Spinal cord (tissue), 10 donors: ENCODE results near the gene CD300LG. TPM values are rescaled to one million over a fixed set of nuclear protein-coding genes. Genes with fewer than 3 reads are reported as not detected.
A peak's percentile ranks its signal among the peaks of the same experiment; 100 is the strongest.

Experiments
- DNase-seq, 6 donors: peaks; one replicate each; pipeline versions ENCODE4 v3.0.0 to v3.0.0-alpha.2; 2013 to 2015; ENCODE audit warnings: low spot score in 6 of 6, low read depth in 4 of 6
- H3K27ac ChIP-seq: one replicate; pipeline ENCODE4 v1.5.1; 2013; ENCODE audit warnings: low read depth, low read length, control low read depth
- H3K27me3 ChIP-seq: one replicate; pipeline ENCODE4 v1.6.1; 2013; ENCODE audit warnings: low read length; ENCODE audit not compliant: control insufficient read depth, insufficient read depth
- H3K36me3 ChIP-seq: one replicate; pipeline ENCODE4 v1.6.1; 2013; ENCODE audit warnings: low read length; ENCODE audit not compliant: control insufficient read depth, insufficient read depth
- H3K4me1 ChIP-seq: one replicate; pipeline ENCODE4 v1.6.1; 2013; ENCODE audit warnings: low read length; ENCODE audit not compliant: control insufficient read depth, insufficient read depth
- H3K4me3 ChIP-seq: one replicate; pipeline ENCODE4 v1.5.1; 2013; ENCODE audit warnings: low read depth, low read length, control low read depth
- H3K9me3 ChIP-seq: one replicate; pipeline ENCODE4 v1.6.1; 2013; ENCODE audit warnings: low read length; ENCODE audit not compliant: control insufficient read depth, insufficient read depth
- WGBS: methylation state at CpG from one replicate; pipeline ENCODE4 v1.1.5; 2013; ENCODE audit warnings: missing lambda C conversion rate; ENCODE audit not compliant: insufficient coverage; 5-methylcytosine and 5-hydroxymethylcytosine counted together
- polyA plus RNA-seq, 2 donors: library from polyadenylated mRNA; unstranded; fragments of 120-200 nt; gene quantifications; one replicate each; pipeline ENCODE4 v1.2.1, GENCODE V29; 2013; ENCODE audit not compliant: insufficient read length in 2 of 2
- total RNA-seq, 2 donors: library from RNA; depleted of rRNA in 1 of 2; stranded (reverse); fragments of 120-200 nt in 1 of 2; fragments of >200 nt in 1 of 2; gene quantifications; one replicate each; pipeline versions ENCODE4 v1.2.3 to v1.2.4, GENCODE V29; 2013 to 2014
- donor health status: healthy.

CD300LG gene
- total and polyA plus RNA-seq, 4 donors, result 0.39 to 0.69 (median 0.40) TPM

GRCh38 chr17:43846221-43846712 lies 709 bp upstream of the CD300LG start:
- DNase-seq, result peak in 3 of 6 donors; percentile 42 to 79 (median 79)
- Histone ChIP-seq H3K4me3 (no peak overlapping the region), H3K9me3 (no peaks in the 10 kb centered on the region), H3K27me3 (no peaks in the 10 kb centered on the region), H3K27ac (no peak overlapping the region), H3K4me1 (no peaks in the 10 kb centered on the region), H3K36me3 (no peaks in the 10 kb centered on the region)
- 17% methylated on average over 6 of the region's 13 CpGs for whole genome bisulfite sequencing

- Histone ChIP-seq H3K27ac (no peak overlapping the region), H3K4me1 (no peaks in the 10 kb centered on the region), H3K4me3 (no peak overlapping the region), H3K9me3 (no peaks in the 10 kb centered on the region), H3K27me3 (no peaks in the 10 kb centered on the region), H3K36me3 (no peaks in the 10 kb centered on the region)
- 89% methylated on average over 2 of the region's 10 CpGs for WGBS
- no peak for DNase-seq
Observed at GRCh38 chr17:43848601-43849000, 1.6 kb downstream of the CD300LG start.

GRCh38 chr17:43849116-43849515 lies 2.1 kb downstream of the CD300LG start:
- no peaks in the 10 kb centered on the region for H3K27me3 ChIP-seq
- H3K4me3 ChIP-seq, result no peak overlapping the region
- no peaks in the 10 kb centered on the region for H3K9me3 ChIP-seq
- no peak overlapping the region for H3K27ac ChIP-seq
- no peaks in the 10 kb centered on the region for H3K36me3 ChIP-seq
- WGBS, result 88% methylated on average over 6 of the region's 8 CpGs
- H3K4me1 ChIP-seq, result no peaks in the 10 kb centered on the region
- DNase-seq, result no peak

GRCh38 chr17:43852571-43852970 lies 5.6 kb downstream of the CD300LG start:
- Histone ChIP-seq H3K4me3 (no peak overlapping the region), H3K4me1 (peaks cover 9% of the 10 kb centered on the region), H3K36me3 (no peaks in the 10 kb centered on the region), H3K27ac (no peak overlapping the region), H3K9me3 (no peaks in the 10 kb centered on the region), H3K27me3 (peaks cover 2% of the 10 kb centered on the region)
- WGBS, result 84% methylated on average over 7 of the region's 8 CpGs
- no peak for DNase-seq

- peaks cover 2% of the 10 kb centered on the region for H3K27me3 ChIP-seq
- no peaks in the 10 kb centered on the region for H3K36me3 ChIP-seq
- H3K27ac ChIP-seq, result no peak overlapping the region
- no peak overlapping the region for H3K4me3 ChIP-seq
- H3K4me1 ChIP-seq, result peaks cover 13% of the 10 kb centered on the region
- no peaks in the 10 kb centered on the region for H3K9me3 ChIP-seq
- WGBS, result 78% methylated on average over 7 of the region's 7 CpGs
- no peak for DNase-seq
Observed at GRCh38 chr17:43853546-43853945, 6.6 kb downstream of the CD300LG start.

GRCh38 chr17:43854498-43854897 lies 7.5 kb downstream of the CD300LG start:
- peaks cover 2% of the 10 kb centered on the region for H3K27me3 ChIP-seq
- DNase-seq, result no peak
- H3K36me3 ChIP-seq, result no peaks in the 10 kb centered on the region
- no peak overlapping the region for H3K4me3 ChIP-seq
- 56% methylated on average over 3 of the region's 8 CpGs for WGBS
- H3K27ac ChIP-seq, result no peak overlapping the region
- no peaks in the 10 kb centered on the region for H3K9me3 ChIP-seq
- H3K4me1 ChIP-seq, result peaks cover 13% of the 10 kb centered on the region

- peaks cover 2% of the 10 kb centered on the region for H3K27me3 ChIP-seq
Observed at GRCh38 chr17:43855061-43855460, 8.1 kb downstream of the CD300LG start.

GRCh38 chr17:43856141-43856540 lies 9.2 kb downstream of the CD300LG start:
- WGBS, result 100% methylated on average over 3 of the region's 3 CpGs
- Histone ChIP-seq H3K36me3 (no peaks in the 10 kb centered on the region), H3K4me1 (peaks cover 13% of the 10 kb centered on the region), H3K4me3 (no peak overlapping the region), H3K27ac (no peak overlapping the region), H3K9me3 (no peaks in the 10 kb centered on the region), H3K27me3 (peaks cover 2% of the 10 kb centered on the region)
- no peak for DNase-seq

More at GRCh38 chr17:43855061-43855460, 8.1 kb downstream of the CD300LG start:
- Histone ChIP-seq H3K36me3 (no peaks in the 10 kb centered on the region), H3K4me1 (peaks cover 13% of the 10 kb centered on the region), H3K9me3 (no peaks in the 10 kb centered on the region), H3K27ac (no peak overlapping the region), H3K4me3 (no peak overlapping the region)
- DNase-seq, result no peak
- 91% methylated on average over 9 of the region's 9 CpGs for WGBS

- peaks cover 2% of the 10 kb centered on the region for H3K27me3 ChIP-seq
- H3K36me3 ChIP-seq, result no peaks in the 10 kb centered on the region
- no peak overlapping the region for H3K27ac ChIP-seq
- no peak overlapping the region for H3K4me3 ChIP-seq
- H3K9me3 ChIP-seq, result no peaks in the 10 kb centered on the region
- 82% methylated on average over 5 of the region's 5 CpGs for WGBS
- no peak for DNase-seq
- peaks cover 16% of the 10 kb centered on the region for H3K4me1 ChIP-seq
Observed at GRCh38 chr17:43857141-43857540, 10.2 kb downstream of the CD300LG start.

- peaks cover 16% of the 10 kb centered on the region for H3K4me1 ChIP-seq
- 50% methylated on average over 9 of the region's 12 CpGs for WGBS
- H3K36me3 ChIP-seq, result no peaks in the 10 kb centered on the region
- H3K9me3 ChIP-seq, result no peaks in the 10 kb centered on the region
- H3K27me3 ChIP-seq, result peaks cover 2% of the 10 kb centered on the region
- DNase-seq, result no peak
- no peak overlapping the region for H3K27ac ChIP-seq
- H3K4me3 ChIP-seq, result no peak overlapping the region
Observed at GRCh38 chr17:43857957-43858600, 11.1 kb downstream of the CD300LG start.
